GM12891 (cell line): ENCODE measurements around the gene SPRED3.
A peak's percentile ranks its signal among the peaks of the same experiment; 100 is the strongest.

Source experiments
- DNase-seq: peaks from one replicate; pipeline ENCODE4 v3.0.0; 2011; ENCODE audit warnings: low spot score; ENCODE audit not compliant: insufficient read length
- FAIRE-seq: peaks from 2 replicates; lab custom pipeline; 2011; peaks lifted over from hg19 to GRCh38; lab: Jason Lieb, UNC
- PAX5 ChIP-seq: IDR thresholded peaks from 2 replicates; pipeline ENCODE4 v1.6.1; 2011; ENCODE audit warnings: low read length, moderate library complexity, mild to moderate bottlenecking; ENCODE audit not compliant: insufficient read depth, severe bottlenecking
- POLR2A ChIP-seq: IDR thresholded peaks from 2 replicates; pipeline ENCODE4 v1.6.1; 2011; ENCODE audit warnings: low read depth, low read length, control low read depth
- POLR2AphosphoS5 ChIP-seq: IDR thresholded peaks from 2 replicates; pipeline ENCODE4 v1.6.1; 2011; ENCODE audit warnings: low read depth, low read length, control low read depth
- POU2F2 ChIP-seq: IDR thresholded peaks from 2 replicates; pipeline ENCODE4 v1.6.1; 2011; ENCODE audit warnings: low read depth, mild to moderate bottlenecking, control low read depth, low read length, moderate library complexity
- SPI1 ChIP-seq: IDR thresholded peaks from 2 replicates; pipeline ENCODE4 v1.6.1; 2011; ENCODE audit warnings: low read depth, low read length, control low read depth
- TAF1 ChIP-seq: IDR thresholded peaks from 2 replicates; pipeline ENCODE4 v1.6.1; 2011; ENCODE audit warnings: low read depth, low read length, control low read depth

Gene SPRED3

GRCh38 chr19:38429811-38430156, 41.3 kb downstream of the SPRED3 start:
- no peak for FAIRE-seq
- no peak for TF ChIP-seq POLR2A
- TF ChIP-seq PAX5 = no peak
- no peak for TF ChIP-seq TAF1
- TF ChIP-seq POLR2AphosphoS5 = no peak
- no peak for TF ChIP-seq SPI1
- TF ChIP-seq POU2F2 = no peak
- DNase-seq = no peak

GRCh38 chr19:38430931-38431330, 42.4 kb downstream of the SPRED3 start:
- FAIRE-seq = no peak
- DNase-seq = no peak
- TF ChIP-seq POLR2AphosphoS5 (no peak), POLR2A (no peak), PAX5 (no peak), TAF1 (no peak), SPI1 (no peak), POU2F2 (no peak)

- DNase-seq (peak; percentile 87), FAIRE-seq (peak; percentile 81)
- TF ChIP-seq TAF1 (no peak), POU2F2 (no peak), SPI1 (peak; percentile 60), POLR2A (no peak), PAX5 (no peak)
These were observed 44.8 kb downstream of the SPRED3 start, which contains the start of gene RYR1 for GRCh38 chr19:38433268-38433733. Gene RYR1, plus strand, starts transcription at chr19:38433691. Its CDS starts 139 bp downstream, at chr19:38433830.

- DNase-seq (no peak), FAIRE-seq (no peak)
- no peak for TF ChIP-seq SPI1
- TF ChIP-seq PAX5 = no peak
- TF ChIP-seq POLR2AphosphoS5 = no peak
- no peak for TF ChIP-seq POLR2A
- no peak for TF ChIP-seq TAF1
- TF ChIP-seq POU2F2 = no peak
These were observed 46.1 kb downstream of the SPRED3 start for GRCh38 chr19:38434549-38435051.

GRCh38 chr19:38437295-38437694, 48.8 kb downstream of the SPRED3 start:
- no peak for FAIRE-seq
- TF ChIP-seq TAF1 = no peak
- no peak for TF ChIP-seq POLR2A
- no peak for TF ChIP-seq SPI1
- TF ChIP-seq POU2F2 = no peak
- no peak for TF ChIP-seq PAX5
- TF ChIP-seq POLR2AphosphoS5 = no peak

GRCh38 chr19:38437917-38438316, 49.4 kb downstream of the SPRED3 start:
- DNase-seq (no peak), FAIRE-seq (no peak)
- TF ChIP-seq SPI1 (no peak), POLR2A (no peak), PAX5 (no peak), POLR2AphosphoS5 (no peak), TAF1 (no peak), POU2F2 (no peak)

More at GRCh38 chr19:38437295-38437694, 48.8 kb downstream of the SPRED3 start:
- DNase-seq = no peak

GRCh38 chr19:38440592-38440991, 52.1 kb downstream of the SPRED3 start:
- no peak for TF ChIP-seq POLR2A
- no peak for TF ChIP-seq SPI1
- TF ChIP-seq POU2F2 = no peak
- TF ChIP-seq PAX5 = no peak
- TF ChIP-seq TAF1 = no peak
- TF ChIP-seq POLR2AphosphoS5 = no peak
- no peak for FAIRE-seq

GRCh38 chr19:38441657-38442348, 53.3 kb downstream of the SPRED3 start:
- peak; percentile 56 for FAIRE-seq
- no peak for DNase-seq
- no peak for TF ChIP-seq PAX5
- no peak for TF ChIP-seq POLR2AphosphoS5
- TF ChIP-seq TAF1 = no peak
- no peak for TF ChIP-seq POLR2A
- no peak for TF ChIP-seq POU2F2
- no peak for TF ChIP-seq SPI1

More at GRCh38 chr19:38440592-38440991, 52.1 kb downstream of the SPRED3 start:
- DNase-seq = no peak

DNA sequence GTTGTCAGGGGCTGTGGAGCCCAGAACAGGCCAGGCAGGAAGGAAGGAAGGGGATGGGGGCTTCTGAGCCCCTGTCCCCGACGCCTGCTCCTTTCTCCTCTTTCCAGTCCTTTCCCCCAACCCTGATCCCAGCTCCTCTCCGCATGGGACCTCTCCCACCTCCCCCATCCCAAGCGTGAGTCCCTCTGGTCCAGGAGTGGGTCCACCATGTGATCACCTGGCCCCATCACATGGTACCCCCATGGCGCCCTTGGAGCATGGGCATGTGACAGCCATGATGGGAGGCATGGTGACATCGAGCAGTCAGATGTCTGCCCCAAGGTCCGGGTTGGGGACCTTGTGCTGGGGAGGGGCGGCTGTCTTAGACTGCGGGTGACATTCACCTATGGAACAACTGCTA, 54.2 kb downstream of the SPRED3 start:
- no peak for DNase-seq
- no peak for TF ChIP-seq POLR2A
- no peak for TF ChIP-seq SPI1
- no peak for FAIRE-seq
